SK-N-MC (cell line): ENCODE results near the gene NR1H2.

Source experiments
- EZH2 ChIP-seq: fragments of 200-600 bp; sonication (generic); IDR thresholded peaks from one replicate; pipeline ENCODE4 v1.6.1; 2017; ENCODE audit warnings: antibody characterized with exemption
- FOXP2 ChIP-seq: optimal IDR thresholded peaks from 2 replicates; pipeline ENCODE3; 2011; ENCODE audit warnings: mild to moderate bottlenecking, moderate library complexity; ENCODE audit not compliant: insufficient read depth; ENCODE audit errors: extremely low read length, control extremely low read depth
- POLR2AphosphoS5 ChIP-seq: IDR thresholded peaks from 2 replicates; pipeline ENCODE4 v1.6.1; 2012; ENCODE audit warnings: mild to moderate bottlenecking, low read depth, low read length, borderline replicate concordance

DNA sequence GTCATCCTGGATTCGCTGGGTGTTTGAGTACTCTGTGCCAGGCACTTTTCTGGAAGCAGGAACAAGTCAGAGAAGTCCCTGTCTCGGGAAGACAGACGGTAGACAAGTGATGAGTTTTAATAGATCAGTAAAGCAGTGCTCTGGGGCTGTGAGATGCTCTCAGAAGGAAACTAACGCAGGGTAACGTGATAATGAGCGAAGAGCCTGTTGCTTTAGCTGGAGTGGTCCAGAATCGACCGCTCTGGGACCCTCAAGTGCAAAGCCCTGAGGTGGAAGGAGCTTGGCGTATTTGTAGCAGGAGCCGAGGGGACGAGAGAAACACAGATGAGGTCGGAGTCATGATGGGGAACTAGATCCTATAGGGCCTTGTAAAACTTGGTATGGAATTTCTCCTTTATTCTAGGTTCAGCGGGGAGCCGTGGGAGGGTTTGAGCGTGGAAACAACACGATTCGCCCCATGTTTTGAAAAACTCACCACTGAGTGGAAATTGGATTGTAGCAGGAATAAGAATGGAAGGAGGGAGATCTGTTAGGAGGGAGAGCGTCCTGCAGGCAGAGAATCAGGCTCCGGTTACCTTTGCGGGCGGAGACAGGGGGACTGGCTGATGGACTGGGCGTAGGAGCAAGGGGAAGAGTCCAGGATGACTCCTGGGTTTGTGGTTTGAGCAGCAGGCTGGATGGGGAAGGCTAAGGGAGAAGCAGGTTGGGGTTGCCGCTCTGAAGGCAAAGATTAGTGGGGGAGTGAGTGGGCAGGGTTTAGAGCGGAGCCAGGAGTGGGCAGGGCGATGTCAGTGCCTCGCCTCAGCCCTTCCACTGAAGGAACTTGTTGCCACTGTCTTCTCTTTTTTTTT is 8.7 kb downstream of the NR1H2 start:
- no peak for TF ChIP-seq EZH2
- TF ChIP-seq POLR2AphosphoS5, result no peak
- no peak for TF ChIP-seq FOXP2
